Kasumi-1 (cell line): ENCODE data around the gene EGFL6.
"Not testable (repeated sequence)": the region's sequence is repeated elsewhere in the genome, so short reads cannot be mapped to it uniquely, and the experiment has no call there.

Experiments
- DNase-seq, 2 experiments: peaks; one replicate each; lab custom pipeline; 2025; lab: John Stamatoyannopoulos, UW

Gene EGFL6

DNA sequence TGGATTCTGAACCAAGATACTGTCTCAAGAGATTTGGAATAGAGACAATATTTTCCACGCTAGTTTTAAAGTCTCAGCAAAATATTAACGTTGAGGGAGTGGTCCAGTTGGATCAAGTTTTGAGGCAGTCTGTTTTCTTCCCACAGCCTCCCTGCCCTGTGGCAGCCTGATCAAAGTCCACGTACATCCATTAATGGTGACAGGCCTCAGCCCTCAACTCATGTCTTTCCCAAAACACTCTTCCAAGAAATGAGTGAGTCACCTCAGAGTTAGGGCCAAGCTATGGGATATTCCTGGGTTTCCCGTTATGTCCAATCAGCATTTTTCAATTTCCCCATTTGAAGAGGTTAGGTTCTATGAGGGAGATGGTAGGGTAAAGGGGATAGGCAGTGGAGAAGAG, 28.5 kb downstream of the EGFL6 start:
- no peak for DNase-seq

DNA sequence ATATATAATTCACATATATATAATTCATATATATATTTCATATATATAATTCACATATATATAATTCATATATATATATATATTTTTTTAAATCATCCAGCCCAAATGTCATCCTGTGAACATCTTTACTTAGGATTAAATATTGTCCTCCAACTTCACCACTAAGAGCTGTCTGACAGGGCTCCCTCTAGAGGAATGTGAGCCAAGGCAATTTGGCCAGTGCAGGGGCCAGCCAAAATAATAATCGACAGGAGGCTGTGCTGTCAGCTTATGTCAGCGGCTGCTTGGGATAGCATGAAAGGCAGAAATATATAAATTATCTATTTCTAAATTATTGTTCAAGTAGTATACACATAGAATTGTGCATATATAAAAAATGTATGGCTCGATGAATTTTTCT, 29.5 kb downstream of the EGFL6 start:
- DNase-seq: peak; percentile 4 to 13

DNA sequence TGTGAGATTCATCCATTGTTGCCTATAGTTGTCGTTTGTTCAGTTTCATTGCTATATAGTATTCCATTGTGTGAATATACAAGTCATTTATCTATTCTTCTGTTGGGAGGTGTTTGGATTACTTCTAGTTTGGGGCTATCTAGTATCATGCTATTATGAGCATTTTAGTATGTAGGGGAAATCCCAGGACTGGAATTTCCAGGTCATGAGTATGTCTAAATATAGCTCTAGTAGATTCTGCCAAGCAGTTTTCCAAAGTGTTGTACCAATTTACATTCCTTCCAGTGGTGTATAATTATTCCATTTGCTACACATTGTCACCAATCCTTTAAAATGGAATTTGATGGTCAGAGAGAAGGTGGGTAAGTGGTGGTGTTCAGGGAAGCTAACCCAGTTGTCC, 30.1 kb downstream of the EGFL6 start:
- DNase-seq: no peak

DNA sequence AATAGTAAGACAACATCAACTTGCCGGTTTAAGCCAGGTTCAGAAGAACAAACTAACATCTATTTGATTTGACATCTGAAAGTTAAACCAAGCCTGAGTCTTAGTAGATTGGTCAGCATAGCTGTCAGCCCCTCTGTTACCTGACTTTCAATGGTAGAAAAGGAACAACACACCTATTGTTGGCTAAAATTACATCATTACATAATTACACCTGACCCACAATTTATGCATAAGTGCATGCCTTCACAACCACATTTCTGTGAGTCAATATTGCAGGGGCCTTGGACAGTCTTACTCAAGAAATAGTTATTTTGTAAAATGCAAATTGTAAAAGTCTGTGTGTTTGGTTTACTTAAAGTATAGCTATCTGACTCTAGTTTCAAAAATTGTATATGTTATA, 36.2 kb downstream of the EGFL6 start:
- DNase-seq: no peak

DNA sequence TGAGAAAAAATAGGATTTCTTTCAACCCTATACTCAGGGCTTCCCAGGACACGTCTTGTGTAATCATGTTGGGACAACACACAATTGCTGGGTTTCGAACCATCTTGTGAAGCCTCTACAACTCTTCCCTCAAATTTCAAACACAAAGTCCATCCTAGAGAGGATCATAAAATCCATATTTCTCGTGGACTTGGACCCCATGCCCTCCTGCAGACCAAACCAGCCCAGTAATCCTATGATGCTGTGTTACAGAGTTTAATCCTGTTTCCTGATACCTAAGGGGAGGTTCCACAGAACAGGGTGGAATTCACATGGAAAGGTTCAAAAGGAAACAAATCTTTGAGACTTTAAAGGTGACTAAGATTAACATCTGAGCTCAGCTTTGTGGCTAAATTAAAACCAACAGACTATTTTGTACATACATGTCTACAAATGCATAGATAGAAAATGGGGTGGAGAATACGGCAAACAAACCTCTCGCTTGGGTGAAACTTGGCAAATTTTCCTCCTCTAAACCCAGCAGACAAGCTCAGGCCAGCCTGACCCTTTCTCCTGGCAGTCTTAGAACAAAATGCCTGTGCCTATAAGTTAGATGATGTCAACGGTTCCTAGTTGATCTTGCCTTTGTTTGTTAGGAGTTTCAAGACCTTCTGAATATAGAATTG, 38.1 kb downstream of the EGFL6 start:
- DNase-seq: no peak

DNA sequence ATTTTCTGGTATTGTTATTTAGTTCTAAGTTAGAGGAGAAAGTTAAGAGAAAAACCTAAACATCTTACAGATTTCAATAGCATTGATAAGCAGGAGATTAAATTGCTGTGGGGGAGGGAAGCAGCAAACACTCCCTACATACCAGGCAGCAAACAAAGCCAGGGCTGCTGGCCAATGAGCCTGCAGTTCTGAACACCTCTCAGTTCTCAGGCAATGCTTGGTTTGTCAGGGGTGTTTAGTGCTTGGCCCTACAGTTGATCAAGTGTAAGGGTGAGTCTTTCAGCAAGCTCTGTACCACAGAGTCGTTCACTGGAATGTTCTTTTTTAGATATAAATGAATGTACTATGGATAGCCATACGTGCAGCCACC, 38.6 kb downstream of the EGFL6 start:
- no peak for DNase-seq

DNA sequence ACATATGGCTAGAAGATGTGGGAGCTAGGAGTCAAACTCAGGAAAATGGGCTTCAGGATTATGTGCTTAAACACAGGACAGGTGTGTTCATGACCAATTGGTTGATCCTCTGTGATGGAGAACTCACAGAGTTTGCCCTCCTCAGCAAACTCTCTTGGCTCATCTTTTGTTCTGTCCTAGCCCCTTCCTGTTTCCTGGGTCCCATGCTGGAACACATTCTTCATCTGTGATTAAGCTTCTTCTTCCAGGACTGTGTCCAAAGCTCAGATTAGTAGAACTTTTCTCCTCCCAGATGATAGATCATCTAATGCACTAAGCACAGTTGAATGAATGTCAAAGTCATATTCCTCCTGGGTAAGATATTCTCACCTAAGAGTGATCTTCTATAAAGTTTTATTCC, 44.8 kb downstream of the EGFL6 start:
- DNase-seq: no peak

DNA sequence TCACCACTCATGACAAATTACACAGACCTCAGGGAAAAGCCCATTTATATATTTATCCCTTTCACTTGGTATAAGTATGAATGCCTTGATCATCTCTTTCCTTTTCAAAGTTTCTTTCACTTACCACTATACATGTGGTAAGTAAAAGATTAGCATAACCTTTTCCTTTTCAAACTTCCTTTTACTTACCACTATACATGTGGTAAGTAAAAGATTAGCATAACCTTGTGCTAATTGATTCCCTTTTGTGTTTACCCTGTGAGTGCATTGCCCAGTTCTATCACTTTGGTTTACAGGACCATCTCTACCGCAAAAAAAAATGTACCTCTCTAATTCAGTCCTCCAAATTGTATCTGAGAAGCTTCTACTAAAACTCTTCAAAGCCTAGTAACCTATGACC, 50.8 kb downstream of the EGFL6 start:
- no peak for DNase-seq

DNA sequence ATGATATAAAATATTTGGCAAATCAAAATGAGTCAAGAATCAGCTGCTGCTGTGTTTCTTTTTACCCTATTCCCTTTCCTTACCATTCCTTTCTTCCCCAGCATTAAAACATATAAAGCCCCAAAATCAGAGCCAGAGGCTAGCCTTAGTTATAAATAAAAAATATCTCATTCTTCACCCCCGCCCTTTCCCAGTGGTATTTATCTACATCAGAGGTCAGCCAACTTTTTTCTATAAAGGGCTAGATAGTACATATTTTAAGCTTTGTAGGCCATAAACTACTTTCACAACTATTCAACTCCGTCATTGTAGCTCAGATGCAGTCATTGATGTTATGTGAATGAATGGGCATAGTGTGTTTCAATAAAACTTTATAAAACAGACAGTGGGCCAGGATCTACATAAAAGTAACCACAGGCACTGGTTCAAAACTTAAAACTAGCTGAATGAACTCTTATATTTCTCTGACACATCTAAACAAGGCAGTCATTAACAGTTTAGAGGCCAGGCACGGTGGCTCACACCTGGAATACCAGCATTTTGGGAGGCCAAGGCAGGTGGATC, 53.1 kb downstream of the EGFL6 start:
- DNase-seq: no peak

DNA sequence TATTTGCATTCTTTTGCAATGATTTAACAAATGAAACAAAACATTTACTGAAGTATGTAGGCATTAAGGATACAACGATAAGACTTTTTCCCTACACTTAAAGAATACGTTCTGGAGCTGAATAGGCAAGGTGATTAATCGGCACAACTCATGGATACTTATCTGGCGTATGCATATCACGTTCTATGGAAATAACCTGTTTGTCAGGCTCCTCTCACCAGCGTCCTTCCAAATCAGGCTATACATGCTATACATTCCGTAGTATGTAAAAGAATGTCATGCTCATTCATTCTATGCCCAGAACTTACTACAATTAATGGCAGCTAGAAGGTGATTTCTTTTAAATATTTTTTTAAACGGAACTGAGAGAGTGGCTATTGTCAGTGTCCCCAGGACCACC, 57.9 kb downstream of the EGFL6 start:
- no peak for DNase-seq

DNA sequence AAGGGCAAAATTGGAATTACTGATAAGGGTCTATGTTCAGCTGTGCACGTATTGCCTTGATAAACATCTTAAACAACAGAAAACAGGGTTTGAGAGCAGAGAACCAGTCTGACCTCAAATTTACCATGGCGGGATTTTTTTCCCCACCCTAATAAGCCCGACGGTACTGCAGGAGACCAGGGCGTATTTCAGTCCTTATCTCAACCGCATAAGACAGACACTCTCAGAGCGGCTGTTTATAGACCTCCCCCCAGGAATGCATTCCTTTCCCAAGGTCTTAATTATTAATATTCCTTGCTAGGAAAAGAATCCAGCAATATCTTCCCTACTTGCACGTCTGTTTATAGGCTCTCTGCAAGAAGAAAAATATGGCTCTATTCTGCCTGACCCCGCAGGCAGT, 67.8 kb downstream of the EGFL6 start:
- not testable (repeated sequence) for DNase-seq

DNA sequence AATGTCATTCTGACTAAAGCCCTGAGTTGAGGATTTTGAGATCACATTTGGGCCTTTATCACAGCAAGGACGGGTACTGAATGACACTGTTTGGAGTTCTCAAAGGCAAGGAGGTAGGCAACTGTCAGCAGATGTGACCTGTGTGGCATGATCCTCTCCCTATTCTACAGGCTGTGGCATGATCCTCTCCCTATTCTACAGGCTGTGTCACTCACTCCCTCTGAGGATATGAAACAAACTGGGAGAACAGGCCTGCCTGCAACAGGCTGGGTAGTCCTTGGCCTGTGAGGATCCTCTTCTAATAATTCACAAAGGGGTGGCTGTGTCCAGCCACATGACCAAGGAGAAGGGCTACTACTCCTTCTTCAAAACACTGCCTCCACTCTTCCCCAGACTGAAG, 68.6 kb downstream of the EGFL6 start:
- DNase-seq: no peak

DNA sequence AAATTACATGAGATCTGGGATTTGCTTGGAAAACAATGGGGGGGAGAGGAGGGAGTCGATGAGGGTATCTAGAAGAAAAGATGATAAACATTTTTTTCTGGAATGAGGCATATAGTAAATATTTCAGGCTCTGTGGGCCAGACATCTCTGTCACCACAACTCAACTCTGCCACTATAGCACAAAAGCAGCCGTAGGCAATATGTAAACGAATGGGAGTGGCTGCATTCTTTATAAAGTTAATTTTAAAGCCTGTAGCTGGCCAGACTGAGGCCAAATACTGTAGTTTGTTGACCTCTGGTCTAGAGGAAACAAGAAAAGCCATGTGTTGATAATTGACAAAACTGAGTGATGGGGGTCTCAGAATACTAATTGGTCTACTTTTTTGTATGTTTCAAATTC, 69.4 kb downstream of the EGFL6 start:
- DNase-seq: no peak

DNA sequence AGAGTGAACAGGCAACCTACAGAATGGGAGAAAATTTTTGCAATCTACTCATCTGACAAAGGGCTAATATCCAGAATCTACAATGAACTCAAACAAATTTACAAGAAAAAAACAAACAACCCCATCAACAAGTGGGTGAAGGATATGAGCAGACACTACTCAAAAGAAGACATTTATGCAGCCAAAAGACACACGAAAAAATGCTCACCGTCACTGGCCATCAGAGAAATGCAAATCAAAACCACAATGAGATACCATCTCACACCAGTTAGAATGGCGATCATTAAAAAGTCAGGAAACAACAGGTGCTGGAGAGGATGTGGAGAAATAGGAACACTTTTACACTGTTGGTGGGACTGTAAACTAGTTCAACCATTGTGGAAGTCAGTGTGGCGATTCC, 72.3 kb downstream of the EGFL6 start:
- not testable (repeated sequence) for DNase-seq

DNA sequence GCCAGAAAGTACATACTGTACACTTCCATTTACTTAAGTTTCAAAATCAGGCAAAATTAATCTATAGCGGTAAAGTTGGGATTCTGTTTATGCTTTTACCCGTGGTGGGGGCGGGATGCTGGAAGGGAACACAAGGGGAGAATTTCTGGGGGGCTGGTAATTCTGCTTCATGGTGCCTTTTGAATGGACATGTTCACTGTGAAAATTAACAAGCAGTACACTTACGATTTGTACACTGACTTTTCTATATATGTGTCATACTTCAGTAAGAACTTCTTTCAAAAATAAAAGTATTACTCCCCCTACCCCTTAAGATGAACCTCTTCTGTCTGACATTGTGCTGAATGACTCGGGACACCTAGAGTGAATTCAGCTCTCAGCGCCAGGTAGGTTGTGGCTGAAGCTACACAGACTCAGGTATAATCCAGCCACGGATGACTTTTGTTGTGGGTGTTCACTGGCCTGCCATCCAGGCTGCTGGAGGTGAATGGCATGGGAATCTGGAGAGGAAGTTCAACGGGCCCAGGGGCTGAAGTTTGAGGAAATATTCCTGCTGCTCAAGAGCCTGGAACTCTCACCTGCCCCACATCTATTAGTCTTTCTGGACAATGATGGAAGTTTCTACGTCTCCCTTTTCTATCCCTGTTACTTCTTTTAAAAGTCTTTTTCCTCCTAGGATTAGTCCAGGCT, 76.2 kb downstream of the EGFL6 start:
- DNase-seq: no peak

DNA sequence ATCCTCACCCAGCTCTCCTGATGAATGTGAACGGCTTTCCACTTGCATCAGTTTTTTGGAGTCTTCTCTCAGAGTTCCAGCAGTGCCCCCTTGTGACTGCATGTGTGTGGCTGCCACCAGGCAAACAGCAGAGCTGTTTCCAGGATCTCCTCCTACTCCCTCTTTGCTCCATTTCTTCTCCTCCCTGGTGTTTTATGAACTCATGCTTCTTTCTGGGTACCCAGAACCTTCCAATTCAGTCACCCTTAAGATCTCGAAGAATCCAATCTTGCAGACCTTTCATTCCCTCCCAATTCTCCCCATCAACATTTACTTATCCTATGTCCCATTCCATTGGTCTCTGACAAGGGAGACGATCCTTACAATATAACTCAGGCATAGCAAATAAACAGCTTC, 76.8 kb downstream of the EGFL6 start:
- peak; percentile 41 to 45 for DNase-seq

DNA sequence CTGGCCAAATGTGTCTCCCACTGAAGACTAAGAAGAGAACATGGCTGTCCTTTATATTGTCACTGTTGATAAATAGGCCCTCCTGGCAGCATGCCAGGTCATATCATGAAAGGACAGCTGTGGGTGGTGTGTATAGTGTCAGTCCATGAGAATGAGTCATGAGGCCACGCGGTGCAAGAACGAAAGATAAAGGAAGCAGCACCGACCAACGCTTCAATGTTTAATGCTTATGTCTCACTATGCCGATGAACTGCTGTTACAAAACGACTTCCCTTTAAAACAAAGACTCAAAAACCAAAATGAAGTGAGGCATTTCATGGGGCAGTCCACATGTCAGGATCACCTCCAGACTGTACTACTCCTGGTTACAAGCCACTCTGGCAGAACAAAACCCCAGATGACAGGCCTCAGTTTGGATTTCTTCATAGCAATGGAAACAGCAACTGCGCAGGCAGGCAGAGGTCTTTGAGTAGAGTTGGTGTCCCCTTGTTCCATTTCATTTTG, 78.4 kb downstream of the EGFL6 start:
- DNase-seq: peak; percentile 30 to 35

DNA sequence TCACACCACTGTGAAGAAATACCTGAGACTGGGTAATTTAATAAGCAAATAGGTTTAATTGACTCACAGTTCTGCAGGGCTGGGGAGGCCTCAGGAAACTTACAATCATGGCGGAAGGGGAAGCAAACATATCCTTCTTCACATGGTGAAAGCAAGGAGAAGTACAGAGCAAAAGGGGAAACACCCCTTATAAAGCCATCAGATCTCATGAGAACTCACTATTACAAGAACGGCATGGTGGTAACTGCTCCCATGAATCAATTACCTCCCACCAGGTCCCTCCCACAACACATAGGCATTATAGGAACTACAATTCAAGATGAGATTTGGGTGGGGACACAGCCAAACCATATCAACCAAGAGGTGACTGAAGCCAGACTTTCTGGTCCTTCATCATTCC, 78.9 kb downstream of the EGFL6 start:
- DNase-seq: not testable (repeated sequence)

DNA sequence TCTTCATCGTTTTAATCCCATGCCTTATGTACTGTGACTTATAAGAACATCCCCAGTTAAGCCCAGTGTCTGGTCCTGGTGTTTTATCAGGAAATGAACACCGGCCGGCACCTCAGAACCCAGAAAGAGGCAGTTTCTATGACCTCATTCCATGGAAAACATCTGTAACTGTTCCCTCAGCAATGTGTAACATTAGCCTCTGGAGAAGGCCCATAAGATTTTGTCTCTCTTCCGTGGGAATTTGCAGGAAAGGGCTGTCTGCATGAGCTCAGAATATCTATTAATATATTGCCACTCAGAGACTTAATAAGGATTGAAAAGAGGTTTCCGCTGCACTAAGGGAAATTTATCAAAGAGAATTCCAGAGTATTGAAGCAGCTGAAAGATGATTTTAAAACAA, 80.4 kb downstream of the EGFL6 start:
- no peak for DNase-seq

DNA sequence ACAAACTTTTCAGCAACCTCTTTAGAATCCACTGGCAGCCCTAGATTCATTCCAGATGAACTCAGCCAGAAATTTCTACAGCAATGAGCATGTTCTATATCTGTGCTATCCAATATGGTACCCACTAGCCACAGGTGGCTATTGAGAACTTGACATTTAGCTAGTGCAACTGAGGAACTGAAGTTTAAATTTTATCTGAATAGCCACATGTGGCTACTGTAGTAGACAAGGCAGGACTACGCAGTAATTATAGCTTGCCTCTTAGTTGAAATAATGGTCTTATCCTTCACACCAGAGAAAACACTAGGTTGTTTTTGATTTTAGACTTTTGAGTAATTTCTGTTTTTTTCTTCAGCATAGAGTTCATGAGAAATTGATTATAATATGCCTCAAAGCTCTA, 80.9 kb downstream of the EGFL6 start:
- DNase-seq: no peak

DNA sequence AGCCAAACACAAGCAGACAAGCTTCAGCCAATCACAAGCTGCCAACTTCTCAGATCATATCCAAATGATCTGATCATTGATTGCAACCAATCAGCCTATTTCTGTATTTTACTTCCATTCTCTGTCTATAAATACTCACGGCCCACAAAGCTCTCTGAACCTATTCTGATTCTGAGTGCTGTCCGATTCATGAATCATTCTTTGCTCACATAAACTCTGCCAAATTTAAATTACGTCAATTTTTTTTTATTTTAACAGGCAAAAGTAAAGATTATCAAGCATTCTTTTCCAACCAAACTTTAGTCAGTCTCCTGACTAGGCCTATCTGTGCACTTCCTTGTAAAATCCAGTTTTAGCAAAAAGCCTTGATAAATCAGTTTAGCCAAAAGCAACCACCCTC, 81.7 kb downstream of the EGFL6 start:
- no peak for DNase-seq

DNA sequence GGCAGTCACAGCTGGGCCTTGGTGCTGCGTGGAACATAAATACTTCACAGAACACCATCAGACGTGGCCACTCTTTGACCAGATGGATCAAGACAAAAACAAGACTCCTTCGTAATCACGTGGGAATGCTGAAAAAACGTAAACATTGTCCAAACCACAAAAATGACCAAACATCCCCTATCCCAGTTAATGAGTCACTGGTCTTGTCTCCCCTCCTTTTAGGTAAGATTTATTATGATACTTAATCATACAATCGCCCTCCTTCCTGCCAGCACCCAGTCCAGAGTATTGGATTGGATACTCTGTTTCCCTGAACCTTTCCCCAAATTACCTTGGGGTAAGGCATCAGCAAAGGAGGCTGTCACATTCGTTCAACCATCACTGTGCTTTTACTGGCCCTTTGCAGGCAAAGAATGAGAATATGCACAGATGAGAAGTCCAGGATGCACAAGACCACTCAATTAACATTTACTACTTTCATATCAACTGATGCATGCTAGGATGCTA, 82.9 kb downstream of the EGFL6 start:
- DNase-seq: no peak
